NCI-H446 treated with DMSO at 0.1 percent for 48 hours (cell line): ENCODE measurements around the gene TPRG1.

Source experiments
- DNase-seq: peaks from one replicate; lab custom pipeline; 2025; lab: John Stamatoyannopoulos, UW

The TPRG1 gene

GRCh38 chr3:189355481-189356201 lies 183.9 kb downstream of the TPRG1 start:
- DNase-seq, result peak; percentile 41

GRCh38 chr3:189360291-189360690 lies 188.5 kb downstream of the TPRG1 start:
- DNase-seq, result no peak

GRCh38 chr3:189361103-189361835 lies 189.5 kb downstream of the TPRG1 start:
- DNase-seq, result no peak

- DNase-seq, result peak; percentile 70
These were observed 192.0 kb downstream of the TPRG1 start for GRCh38 chr3:189363590-189364255.

- DNase-seq, result no peak
These were observed 194.1 kb downstream of the TPRG1 start for GRCh38 chr3:189365609-189366564.

GRCh38 chr3:189368384-189368783 lies 196.6 kb downstream of the TPRG1 start:
- DNase-seq, result no peak

- DNase-seq, result no peak
These were observed 197.9 kb downstream of the TPRG1 start for GRCh38 chr3:189369636-189370035.

- no peak for DNase-seq
These were observed 200.5 kb downstream of the TPRG1 start for GRCh38 chr3:189372243-189372642.
